Measurements from ENCODE around the gene OAS2. TPM values are rescaled to one million over a fixed set of nuclear protein-coding genes. Genes with fewer than 3 reads are reported as not detected.

The OAS2 gene
- total and polyA plus RNA-seq, 8 donors = 0.79 to 3.9 (median 1.2) TPM

- intact Hi-C loops (cut with DNase I) = loop anchor here in 1 of 3 donors (10.0 kb wide), 1 partner anchor 52 kb away; no protein-coding TSS in a partner anchor
- 46 to 51% methylated on average over 8 of the region's 8 CpGs for WGBS, 2 donors
- H3K4me3 ChIP-seq = no peak overlapping the region
- no peaks in the 10 kb centered on the region for H3K27me3 ChIP-seq
- TF ChIP-seq, protein P1, sequence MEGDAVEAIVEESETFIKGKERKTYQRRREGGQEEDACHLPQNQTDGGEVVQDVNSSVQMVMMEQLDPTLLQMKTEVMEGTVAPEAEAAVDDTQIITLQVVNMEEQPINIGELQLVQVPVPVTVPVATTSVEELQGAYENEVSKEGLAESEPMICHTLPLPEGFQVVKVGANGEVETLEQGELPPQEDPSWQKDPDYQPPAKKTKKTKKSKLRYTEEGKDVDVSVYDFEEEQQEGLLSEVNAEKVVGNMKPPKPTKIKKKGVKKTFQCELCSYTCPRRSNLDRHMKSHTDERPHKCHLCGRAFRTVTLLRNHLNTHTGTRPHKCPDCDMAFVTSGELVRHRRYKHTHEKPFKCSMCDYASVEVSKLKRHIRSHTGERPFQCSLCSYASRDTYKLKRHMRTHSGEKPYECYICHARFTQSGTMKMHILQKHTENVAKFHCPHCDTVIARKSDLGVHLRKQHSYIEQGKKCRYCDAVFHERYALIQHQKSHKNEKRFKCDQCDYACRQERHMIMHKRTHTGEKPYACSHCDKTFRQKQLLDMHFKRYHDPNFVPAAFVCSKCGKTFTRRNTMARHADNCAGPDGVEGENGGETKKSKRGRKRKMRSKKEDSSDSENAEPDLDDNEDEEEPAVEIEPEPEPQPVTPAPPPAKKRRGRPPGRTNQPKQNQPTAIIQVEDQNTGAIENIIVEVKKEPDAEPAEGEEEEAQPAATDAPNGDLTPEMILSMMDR (IDR thresholded peaks at IDR 0.05) = no peak
- DNase-seq (peak in 1 of 6 donors; percentile 57), ATAC-seq (peak in 1 of 4 donors; percentile 44), FAIRE-seq (no peak)
- H3K36me3 ChIP-seq = no peaks in the 10 kb centered on the region
- H3K9me3 ChIP-seq = no peaks in the 10 kb centered on the region
- H3K4me1 ChIP-seq = no peaks in the 10 kb centered on the region
- no peak overlapping the region for H3K27ac ChIP-seq
Measured at GRCh38 chr12:113043240-113043639, 64.9 kb downstream of the OAS2 start.

- FAIRE-seq (no peak), DNase-seq (no peak), ATAC-seq (no peak)
- no peaks in the 10 kb centered on the region for H3K36me3 ChIP-seq
- no peaks in the 10 kb centered on the region for H3K9me3 ChIP-seq
- no peaks in the 10 kb centered on the region for H3K27me3 ChIP-seq
- intact Hi-C loops (cut with DNase I) = loop anchor here in 1 of 3 donors (10.0 kb wide), 1 partner anchor 50 kb away; no protein-coding TSS in a partner anchor
- WGBS, 2 donors = 64 to 67% methylated on average over 3 of the region's 3 CpGs
- H3K4me3 ChIP-seq = no peak overlapping the region
- H3K4me1 ChIP-seq = no peaks in the 10 kb centered on the region
- H3K27ac ChIP-seq = no peak overlapping the region
- TF ChIP-seq, protein P1 (IDR thresholded peaks at IDR 0.05) = no peak
Measured at GRCh38 chr12:113044516-113044915, 66.2 kb downstream of the OAS2 start.

DNA sequence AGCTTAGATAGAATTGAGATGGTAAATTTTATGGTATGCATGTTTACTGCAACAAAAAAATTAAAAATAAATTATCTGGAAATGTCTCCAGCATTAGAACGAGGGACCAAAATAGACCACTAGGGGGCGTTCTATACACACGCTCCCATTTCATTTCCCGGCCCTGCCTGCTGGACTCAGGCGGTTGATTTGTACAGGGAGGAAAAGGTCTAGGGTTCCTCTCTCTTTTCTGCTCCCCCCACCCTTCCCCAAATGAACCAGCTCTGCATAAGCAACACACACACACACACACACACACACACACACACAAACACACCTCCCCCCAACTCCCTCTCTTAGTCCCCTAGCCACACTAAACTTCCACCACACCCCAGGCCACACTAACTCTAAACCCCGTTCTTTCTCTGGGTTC, 70.4 kb downstream of the OAS2 start:
- Histone ChIP-seq H3K4me3 (no peak overlapping the region), H3K36me3 (no peaks in the 10 kb centered on the region), H3K27me3 (no peaks in the 10 kb centered on the region), H3K9me3 (no peaks in the 10 kb centered on the region), H3K27ac (no peak overlapping the region), H3K4me1 (no peaks in the 10 kb centered on the region)
- WGBS, 2 donors = 8 to 10% methylated on average over 6 of the region's 6 CpGs
- intact Hi-C loops (cut with DNase I) = loop anchor here in 2 of 3 donors (5.0 to 10.0 kb wide), 2 partner anchors 46 to 109 kb away; no protein-coding TSS in a partner anchor
- TF ChIP-seq, protein P1 (IDR thresholded peaks at IDR 0.05) = peak; percentile 74 to 84 (median 79)
- peak; percentile 86 to 98 (median 96) for ATAC-seq
- peak in 3 of 6 donors; percentile 46 to 68 (median 50) for DNase-seq
- no peak for FAIRE-seq

GRCh38 chr12:113049976-113050742, 71.8 kb downstream of the OAS2 start:
- FAIRE-seq (no peak), ATAC-seq (peak; percentile 43 to 63 (median 45)), DNase-seq (peak in 1 of 6 donors; percentile 47)
- TF ChIP-seq, protein P1 (IDR thresholded peaks at IDR 0.05) = no peak
- Histone ChIP-seq H3K9me3 (no peaks in the 10 kb centered on the region), H3K4me3 (no peak overlapping the region), H3K4me1 (no peaks in the 10 kb centered on the region), H3K36me3 (no peaks in the 10 kb centered on the region), H3K27me3 (no peaks in the 10 kb centered on the region), H3K27ac (no peak overlapping the region)
- intact Hi-C loops (cut with DNase I) = loop anchor here in 2 of 3 donors (1.0 to 10.0 kb wide), 6 partner anchors 45 to 129 kb away; no protein-coding TSS in a partner anchor
- WGBS, 2 donors = 54 to 65% methylated on average over 11 of the region's 11 CpGs

All from pancreas (tissue), 10 donors.